ENCODE results near the gene SLC4A1.

The SLC4A1 gene

GRCh38 chr17:44257815-44258760, 9.8 kb downstream of the SLC4A1 start:
- TF ChIP-seq CTCF (IDR thresholded peaks at IDR 0.05; ENCODE audit: borderline replicate concordance, insufficient read depth, low read depth, low read length) = no peak
- no peak overlapping the region for H3K4me3 ChIP-seq (ENCODE audit: low read depth, low read length)

- TF ChIP-seq CTCF (IDR thresholded peaks at IDR 0.05; ENCODE audit: borderline replicate concordance, insufficient read depth, low read depth, low read length) = no peak
- no peak overlapping the region for H3K4me3 ChIP-seq (ENCODE audit: low read depth, low read length)
These were observed 11.3 kb downstream of the SLC4A1 start for GRCh38 chr17:44256671-44257070.

- no peak overlapping the region for H3K4me3 ChIP-seq (ENCODE audit: low read depth, low read length)
- TF ChIP-seq CTCF (IDR thresholded peaks at IDR 0.05; ENCODE audit: borderline replicate concordance, insufficient read depth, low read depth, low read length) = no peak
These were observed 12.0 kb downstream of the SLC4A1 start for GRCh38 chr17:44255915-44256314.

- H3K4me3 ChIP-seq (ENCODE audit: low read depth, low read length) = no peak overlapping the region
- TF ChIP-seq CTCF (IDR thresholded peaks at IDR 0.05; ENCODE audit: borderline replicate concordance, insufficient read depth, low read depth, low read length) = no peak
These were observed 13.4 kb downstream of the SLC4A1 start for GRCh38 chr17:44254361-44255095.

- H3K4me3 ChIP-seq (ENCODE audit: low read depth, low read length) = no peak overlapping the region
- TF ChIP-seq CTCF (IDR thresholded peaks at IDR 0.05; ENCODE audit: borderline replicate concordance, insufficient read depth, low read depth, low read length) = no peak
These were observed 14.9 kb downstream of the SLC4A1 start for GRCh38 chr17:44253006-44253405.

- no peak for TF ChIP-seq CTCF (IDR thresholded peaks at IDR 0.05; ENCODE audit: borderline replicate concordance, insufficient read depth, low read depth, low read length)
- H3K4me3 ChIP-seq (ENCODE audit: low read depth, low read length) = no peak overlapping the region
These were observed 16.9 kb downstream of the SLC4A1 start for GRCh38 chr17:44251062-44251461.

Data from GM12875 (cell line).